Astrocyte (in vitro differentiated cells and primary cell): ENCODE data around the gene DSCAM. TPM values are rescaled to one million over a fixed set of nuclear protein-coding genes. Genes with fewer than 3 reads are reported as not detected.

ENCODE experiments used
- DNase-seq: peaks from one replicate; pipeline ENCODE4 v3.0.0-alpha.2; 2010; ENCODE audit warnings: low read depth
- FAIRE-seq: peaks from 2 replicates; lab custom pipeline; 2011; peaks lifted over from hg19 to GRCh38; lab: Jason Lieb, UNC
- H2AFZ ChIP-seq: 2 replicates; pipeline ENCODE4 v1.6.0; 2012; ENCODE audit warnings: low read depth, low read length, inconsistent platforms
- H3K27ac ChIP-seq: 2 replicates; pipeline ENCODE4 v1.5.1; 2011; ENCODE audit warnings: low read depth, low read length, inconsistent platforms
- H3K27me3 ChIP-seq: 2 replicates; pipeline ENCODE4 v1.6.0; 2011; ENCODE audit warnings: low read length, inconsistent platforms; ENCODE audit not compliant: insufficient read depth
- H3K36me3 ChIP-seq: 2 replicates; pipeline ENCODE4 v1.5.1; 2011; ENCODE audit warnings: low read length, inconsistent platforms; ENCODE audit not compliant: insufficient read depth
- H3K4me1 ChIP-seq: 2 replicates; pipeline ENCODE4 v1.5.1; 2011; ENCODE audit warnings: low read length, inconsistent platforms; ENCODE audit not compliant: insufficient read depth
- H3K4me2 ChIP-seq: 2 replicates; pipeline ENCODE4 v1.6.0; 2012; ENCODE audit warnings: low read length, inconsistent platforms
- H3K4me3 ChIP-seq: 2 replicates; pipeline ENCODE4 v1.5.1; 2011; ENCODE audit warnings: low read depth, mild to moderate bottlenecking, low read length, inconsistent platforms; ENCODE audit not compliant: insufficient read depth
- H3K79me2 ChIP-seq: 2 replicates; pipeline ENCODE4 v1.6.0; 2012; ENCODE audit warnings: mild to moderate bottlenecking, low read length, inconsistent platforms; ENCODE audit not compliant: insufficient read depth
- H3K9ac ChIP-seq: 2 replicates; pipeline ENCODE4 v1.6.0; 2012; ENCODE audit warnings: mild to moderate bottlenecking, low read length, inconsistent platforms
- H3K9me3 ChIP-seq: 2 replicates; pipeline ENCODE4 v1.5.1; 2012; ENCODE audit warnings: low read depth, mild to moderate bottlenecking, low read length, inconsistent platforms; ENCODE audit not compliant: insufficient read depth
- H4K20me1 ChIP-seq: 2 replicates; pipeline ENCODE4 v1.6.0; 2012; ENCODE audit warnings: low read length, inconsistent platforms; ENCODE audit not compliant: insufficient read depth
- H3K27ac Mint-ChIP-seq: one replicate; pipeline ENCODE4 v1.8.0; 2021; ENCODE audit warnings: mild to moderate bottlenecking, mixed read lengths; ENCODE audit not compliant: unreplicated experiment
- H3K27me3 Mint-ChIP-seq: one replicate; pipeline ENCODE4 v1.8.0; 2021; ENCODE audit warnings: low read depth, mixed read lengths; ENCODE audit not compliant: unreplicated experiment
- H3K36me3 Mint-ChIP-seq: one replicate; pipeline ENCODE4 v1.8.0; 2021; ENCODE audit warnings: low read depth, mixed read lengths; ENCODE audit not compliant: unreplicated experiment
- H3K4me1 Mint-ChIP-seq: one replicate; pipeline ENCODE4 v1.8.0; 2021; ENCODE audit warnings: low read depth, mixed read lengths; ENCODE audit not compliant: unreplicated experiment
- H3K4me3 Mint-ChIP-seq: one replicate; pipeline ENCODE4 v1.8.0; 2021; ENCODE audit warnings: mild to moderate bottlenecking, moderate library complexity, mixed read lengths; ENCODE audit not compliant: unreplicated experiment
- H3K9me3 Mint-ChIP-seq: one replicate; pipeline ENCODE4 v1.8.0; 2021; ENCODE audit warnings: mild to moderate bottlenecking, mixed read lengths; ENCODE audit not compliant: unreplicated experiment
- EZH2 ChIP-seq: IDR thresholded peaks from 2 replicates; pipeline ENCODE4 v1.6.1; 2012; ENCODE audit warnings: mild to moderate bottlenecking, low read length, inconsistent platforms; ENCODE audit not compliant: insufficient read depth
- total RNA-seq: library from RNA; stranded (reverse); gene quantifications from 2 replicates; pipeline ENCODE4 v1.2.1, GENCODE V29; 2021
- TF ChIP-seq, protein P1 (sequence below): IDR thresholded peaks from 2 replicates; pipeline ENCODE4 v1.5.1; 2011; ENCODE audit warnings: low read depth, mild to moderate bottlenecking, inconsistent platforms, low read length, moderate library complexity; ENCODE audit not compliant: insufficient read depth

DSCAM gene
- total RNA-seq, 1 donor from 2014 or later: 0.18 TPM

- no peaks in the 10 kb centered on the region for H3K36me3 ChIP-seq
- DNase-seq (no peak), FAIRE-seq (no peak)
- no peaks in the 10 kb centered on the region for H3K9me3 ChIP-seq
- TF ChIP-seq, protein P1, sequence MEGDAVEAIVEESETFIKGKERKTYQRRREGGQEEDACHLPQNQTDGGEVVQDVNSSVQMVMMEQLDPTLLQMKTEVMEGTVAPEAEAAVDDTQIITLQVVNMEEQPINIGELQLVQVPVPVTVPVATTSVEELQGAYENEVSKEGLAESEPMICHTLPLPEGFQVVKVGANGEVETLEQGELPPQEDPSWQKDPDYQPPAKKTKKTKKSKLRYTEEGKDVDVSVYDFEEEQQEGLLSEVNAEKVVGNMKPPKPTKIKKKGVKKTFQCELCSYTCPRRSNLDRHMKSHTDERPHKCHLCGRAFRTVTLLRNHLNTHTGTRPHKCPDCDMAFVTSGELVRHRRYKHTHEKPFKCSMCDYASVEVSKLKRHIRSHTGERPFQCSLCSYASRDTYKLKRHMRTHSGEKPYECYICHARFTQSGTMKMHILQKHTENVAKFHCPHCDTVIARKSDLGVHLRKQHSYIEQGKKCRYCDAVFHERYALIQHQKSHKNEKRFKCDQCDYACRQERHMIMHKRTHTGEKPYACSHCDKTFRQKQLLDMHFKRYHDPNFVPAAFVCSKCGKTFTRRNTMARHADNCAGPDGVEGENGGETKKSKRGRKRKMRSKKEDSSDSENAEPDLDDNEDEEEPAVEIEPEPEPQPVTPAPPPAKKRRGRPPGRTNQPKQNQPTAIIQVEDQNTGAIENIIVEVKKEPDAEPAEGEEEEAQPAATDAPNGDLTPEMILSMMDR: no peak
- TF ChIP-seq EZH2: no peak
- H3K4me1 ChIP-seq: no peaks in the 10 kb centered on the region
- no peaks in the 10 kb centered on the region for H4K20me1 ChIP-seq
- peaks cover 2% of the 10 kb centered on the region for H3K27me3 Mint-ChIP-seq
- H3K4me2 ChIP-seq: no peak overlapping the region
- no peak overlapping the region for H3K9ac ChIP-seq
- H3K36me3 Mint-ChIP-seq: no peaks in the 10 kb centered on the region
- H3K4me1 Mint-ChIP-seq: no peaks in the 10 kb centered on the region
- H3K27ac ChIP-seq: no peak overlapping the region
- peaks cover 6% of the 10 kb centered on the region for H3K9me3 Mint-ChIP-seq
- no peak overlapping the region for H3K27ac Mint-ChIP-seq
- no peak overlapping the region for H3K4me3 ChIP-seq
- H3K79me2 ChIP-seq: no peaks in the 10 kb centered on the region
- no peaks in the 10 kb centered on the region for H3K27me3 ChIP-seq
- no peak overlapping the region for H3K4me3 Mint-ChIP-seq
- H2AFZ ChIP-seq: no peak overlapping the region
Observed at GRCh38 chr21:40723966-40724365, 123.0 kb downstream of the DSCAM start.

- Histone ChIP-seq H3K4me2 (no peak overlapping the region), H2AFZ (no peak overlapping the region), H3K4me3 (no peak overlapping the region), H4K20me1 (no peaks in the 10 kb centered on the region), H3K9ac (no peak overlapping the region), H3K4me1 (no peaks in the 10 kb centered on the region), H3K36me3 (no peaks in the 10 kb centered on the region), H3K9me3 (no peaks in the 10 kb centered on the region), H3K27ac (no peak overlapping the region), H3K79me2 (no peaks in the 10 kb centered on the region), H3K27me3 (no peaks in the 10 kb centered on the region)
- Mint-ChIP-seq H3K4me1 (no peaks in the 10 kb centered on the region), H3K27ac (no peak overlapping the region), H3K9me3 (peaks cover 8% of the 10 kb centered on the region), H3K36me3 (no peaks in the 10 kb centered on the region), H3K4me3 (no peak overlapping the region), H3K27me3 (peaks cover 2% of the 10 kb centered on the region)
- DNase-seq (no peak), FAIRE-seq (no peak)
- TF ChIP-seq, protein P1: no peak
- TF ChIP-seq EZH2: no peak
Observed at GRCh38 chr21:40723317-40723716, 123.6 kb downstream of the DSCAM start.

DNA sequence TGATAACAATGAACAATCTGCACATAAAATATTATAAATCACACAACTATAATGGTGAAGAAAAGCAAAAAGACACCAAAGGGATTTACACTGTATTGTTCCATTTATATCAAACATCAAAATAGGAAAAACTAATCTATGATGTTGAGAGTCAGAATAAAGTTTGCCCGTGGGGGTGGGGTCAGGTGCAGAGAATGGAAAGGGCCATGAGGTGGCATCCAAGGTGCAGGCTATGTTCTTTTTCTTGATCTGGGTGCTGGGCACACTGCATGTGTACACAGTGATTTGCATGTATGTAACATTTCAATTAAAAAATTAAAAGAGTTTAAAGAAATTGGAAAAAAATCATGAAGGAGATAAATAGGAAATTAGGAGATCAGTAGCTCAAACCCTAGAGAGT lies 127.3 kb downstream of the DSCAM start:
- peaks cover 9% of the 10 kb centered on the region for H3K9me3 Mint-ChIP-seq

More for the DNA sequence above, 127.3 kb downstream of the DSCAM start:
- no peaks in the 10 kb centered on the region for H3K79me2 ChIP-seq
- H3K27me3 ChIP-seq: no peaks in the 10 kb centered on the region
- no peaks in the 10 kb centered on the region for H4K20me1 ChIP-seq
- Mint-ChIP-seq H3K36me3 (no peaks in the 10 kb centered on the region), H3K4me3 (no peak overlapping the region), H3K4me1 (no peaks in the 10 kb centered on the region), H3K27me3 (no peaks in the 10 kb centered on the region), H3K27ac (no peak overlapping the region)
- no peaks in the 10 kb centered on the region for H3K4me1 ChIP-seq
- H3K4me2 ChIP-seq: no peak overlapping the region
- H3K9me3 ChIP-seq: no peaks in the 10 kb centered on the region
- FAIRE-seq: no peak
- H3K4me3 ChIP-seq: no peak overlapping the region
- TF ChIP-seq EZH2: no peak
- TF ChIP-seq, protein P1: no peak
- H3K9ac ChIP-seq: no peak overlapping the region
- no peak overlapping the region for H2AFZ ChIP-seq
- no peaks in the 10 kb centered on the region for H3K36me3 ChIP-seq
- H3K27ac ChIP-seq: no peak overlapping the region
- DNase-seq: no peak
